DMS79 (cell line): ENCODE results near the gene CALHM6.

Experiments
- DNase-seq: peaks from one replicate; lab custom pipeline; 2025; lab: John Stamatoyannopoulos, UW

CALHM6 gene

GRCh38 chr6:116461331-116461931 lies at the start of gene CALHM6:
Gene CALHM6, plus strand, starts transcription at chr6:116461375. Its CDS starts 555 bp downstream, at chr6:116461930.
- DNase-seq: no peak

GRCh38 chr6:116412270-116412669 lies 48.9 kb upstream of the CALHM6 start:
- no peak for DNase-seq

- DNase-seq: no peak
These were observed 47.8 kb upstream of the CALHM6 start for GRCh38 chr6:116413357-116413756.

- DNase-seq: no peak
These were observed 43.5 kb upstream of the CALHM6 start for GRCh38 chr6:116417661-116418060.

GRCh38 chr6:116419069-116419786 lies 41.9 kb upstream of the CALHM6 start:
- no peak for DNase-seq

GRCh38 chr6:116420341-116420740 lies 40.8 kb upstream of the CALHM6 start:
- DNase-seq: no peak

GRCh38 chr6:116422238-116422637 lies 38.9 kb upstream of the CALHM6 start:
- DNase-seq: no peak

GRCh38 chr6:116424001-116424400 lies 37.2 kb upstream of the CALHM6 start:
- no peak for DNase-seq

GRCh38 chr6:116426551-116426950 lies 34.6 kb upstream of the CALHM6 start:
- no peak for DNase-seq

- DNase-seq: no peak
These were observed 32.1 kb upstream of the CALHM6 start for GRCh38 chr6:116429111-116429510.

- DNase-seq: no peak
These were observed 30.3 kb upstream of the CALHM6 start for GRCh38 chr6:116430860-116431259.

GRCh38 chr6:116431964-116432595 lies 29.1 kb upstream of the CALHM6 start:
- DNase-seq: no peak

GRCh38 chr6:116433206-116433712 lies 27.9 kb upstream of the CALHM6 start:
- no peak for DNase-seq

- DNase-seq: no peak
These were observed 27.0 kb upstream of the CALHM6 start for GRCh38 chr6:116434056-116434725.

- DNase-seq: no peak
These were observed 24.6 kb upstream of the CALHM6 start for GRCh38 chr6:116436586-116436985.

- DNase-seq: no peak
These were observed 23.5 kb upstream of the CALHM6 start for GRCh38 chr6:116437656-116438055.

GRCh38 chr6:116438590-116439448 lies 22.4 kb upstream of the CALHM6 start:
- DNase-seq: no peak

GRCh38 chr6:116439522-116440051 lies 21.6 kb upstream of the CALHM6 start:
- no peak for DNase-seq

GRCh38 chr6:116443105-116443504 lies 18.1 kb upstream of the CALHM6 start:
- no peak for DNase-seq

GRCh38 chr6:116444092-116444491 lies 17.1 kb upstream of the CALHM6 start:
- DNase-seq: no peak

- no peak for DNase-seq
These were observed 16.6 kb upstream of the CALHM6 start for GRCh38 chr6:116444575-116444974.
